Nephron progenitor cell (in vitro differentiated cells): ENCODE measurements around the gene RAB3GAP1.

Experiments used
- DNase-seq: peaks from one replicate; pipeline ENCODE4 v3.0.0; 2021
- H3K27ac Mint-ChIP-seq: 2 replicates; pipeline ENCODE4 v1.8.0; 2021; ENCODE audit warnings: mild to moderate bottlenecking, moderate library complexity, mixed read lengths
- H3K27me3 Mint-ChIP-seq: 2 replicates; pipeline ENCODE4 v1.8.0; 2021; ENCODE audit warnings: mild to moderate bottlenecking, low read depth, mixed read lengths; ENCODE audit not compliant: poor library complexity
- H3K36me3 Mint-ChIP-seq: 2 replicates; pipeline ENCODE4 v1.8.0; 2021; ENCODE audit warnings: low read depth, mixed read lengths
- H3K4me1 Mint-ChIP-seq: 2 replicates; pipeline ENCODE4 v1.8.0; 2021; ENCODE audit warnings: mixed read lengths
- H3K4me3 Mint-ChIP-seq: 2 replicates; pipeline ENCODE4 v1.8.0; 2021; ENCODE audit warnings: mild to moderate bottlenecking, moderate library complexity, mixed read lengths
- H3K9me3 Mint-ChIP-seq: 2 replicates; pipeline ENCODE4 v1.8.0; 2021; ENCODE audit warnings: mild to moderate bottlenecking, moderate library complexity, mixed read lengths
- TF ChIP-seq, protein P1 (sequence below): fragments of 200-600 bp; sonication (generic); IDR thresholded peaks from 2 replicates; pipeline ENCODE4 v1.5.0; 2021; ENCODE audit warnings: antibody characterized with exemption

The RAB3GAP1 gene

GRCh38 chr2:135218426-135218825 is 166.3 kb downstream of the RAB3GAP1 start:
- no peak for DNase-seq
- H3K36me3 Mint-ChIP-seq = peaks cover 44% of the 10 kb centered on the region
- H3K4me3 Mint-ChIP-seq = no peak overlapping the region
- H3K9me3 Mint-ChIP-seq = no peaks in the 10 kb centered on the region
- H3K27ac Mint-ChIP-seq = no peak overlapping the region
- no peaks in the 10 kb centered on the region for H3K27me3 Mint-ChIP-seq
- H3K4me1 Mint-ChIP-seq = no peaks in the 10 kb centered on the region
- TF ChIP-seq, protein P1, sequence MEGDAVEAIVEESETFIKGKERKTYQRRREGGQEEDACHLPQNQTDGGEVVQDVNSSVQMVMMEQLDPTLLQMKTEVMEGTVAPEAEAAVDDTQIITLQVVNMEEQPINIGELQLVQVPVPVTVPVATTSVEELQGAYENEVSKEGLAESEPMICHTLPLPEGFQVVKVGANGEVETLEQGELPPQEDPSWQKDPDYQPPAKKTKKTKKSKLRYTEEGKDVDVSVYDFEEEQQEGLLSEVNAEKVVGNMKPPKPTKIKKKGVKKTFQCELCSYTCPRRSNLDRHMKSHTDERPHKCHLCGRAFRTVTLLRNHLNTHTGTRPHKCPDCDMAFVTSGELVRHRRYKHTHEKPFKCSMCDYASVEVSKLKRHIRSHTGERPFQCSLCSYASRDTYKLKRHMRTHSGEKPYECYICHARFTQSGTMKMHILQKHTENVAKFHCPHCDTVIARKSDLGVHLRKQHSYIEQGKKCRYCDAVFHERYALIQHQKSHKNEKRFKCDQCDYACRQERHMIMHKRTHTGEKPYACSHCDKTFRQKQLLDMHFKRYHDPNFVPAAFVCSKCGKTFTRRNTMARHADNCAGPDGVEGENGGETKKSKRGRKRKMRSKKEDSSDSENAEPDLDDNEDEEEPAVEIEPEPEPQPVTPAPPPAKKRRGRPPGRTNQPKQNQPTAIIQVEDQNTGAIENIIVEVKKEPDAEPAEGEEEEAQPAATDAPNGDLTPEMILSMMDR = no peak

DNA sequence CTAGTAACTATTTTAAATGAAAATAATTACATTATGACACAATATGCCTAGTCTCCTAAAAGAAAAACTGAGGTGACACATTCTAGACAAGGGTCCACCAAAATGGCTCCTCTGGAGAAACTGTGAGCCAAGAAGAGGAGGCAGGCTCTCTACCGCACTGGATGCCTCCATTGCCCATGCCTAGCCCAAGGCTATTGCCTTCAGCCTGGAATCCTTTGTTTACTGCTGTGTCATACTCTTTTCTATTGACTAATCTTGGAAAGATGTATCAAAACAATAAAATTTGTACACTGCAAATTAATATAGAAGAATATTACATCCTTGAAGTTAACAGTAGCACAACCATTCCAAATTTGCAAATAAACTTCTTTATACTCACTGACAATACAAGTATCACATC is 167.1 kb downstream of the RAB3GAP1 start:
- Mint-ChIP-seq H3K27me3 (no peaks in the 10 kb centered on the region), H3K36me3 (peaks cover 36% of the 10 kb centered on the region), H3K4me3 (no peak overlapping the region), H3K27ac (no peak overlapping the region), H3K4me1 (no peaks in the 10 kb centered on the region), H3K9me3 (no peaks in the 10 kb centered on the region)
- no peak for DNase-seq
- TF ChIP-seq, protein P1 = no peak
